Omental fat pad (tissue), 4 donors: Measurements from ENCODE around the gene ATXN7L1. TPM values are rescaled to one million over a fixed set of nuclear protein-coding genes. Genes with fewer than 3 reads are reported as not detected.

Source experiments
- ATAC-seq: fragments of 150-250 bp; one replicate; pipeline ENCODE4 v1.9.1; 2016; ENCODE audit warnings: mild to moderate bottlenecking, moderate library complexity; ENCODE audit not compliant: low FRiP score
- DNase-seq: peaks from one replicate; pipeline ENCODE4 v3.0.0-alpha.2; 2019; ENCODE audit warnings: low spot score
- CTCF ChIP-seq, 3 donors: fragments of 450-650 bp; IDR thresholded peaks; one replicate each; pipeline ENCODE4 v1.5.1; 2016 to 2017; ENCODE audit warnings: antibody characterized with exemption in 3 of 3, mild to moderate bottlenecking in 3 of 3, moderate library complexity in 2 of 3
- total RNA-seq, 4 donors: library from RNA; depleted of rRNA; stranded (reverse); fragments of >200 nt; gene quantifications; one replicate each; pipeline ENCODE4 v1.1.0, GENCODE V29; 2016

Gene ATXN7L1
- total RNA-seq, 4 donors from 2014 or later: 10.6 to 19.5 (median 12.2) TPM

- TF ChIP-seq CTCF (IDR thresholded peaks at IDR 0.05): no peak
- no peak for DNase-seq
- no peak for ATAC-seq
Measured at GRCh38 chr7:105647591-105647990, 228.8 kb downstream of the ATXN7L1 start.

GRCh38 chr7:105644937-105645336 is 231.5 kb downstream of the ATXN7L1 start:
- TF ChIP-seq CTCF (IDR thresholded peaks at IDR 0.05): no peak
- ATAC-seq (no peak), DNase-seq (no peak)

DNA sequence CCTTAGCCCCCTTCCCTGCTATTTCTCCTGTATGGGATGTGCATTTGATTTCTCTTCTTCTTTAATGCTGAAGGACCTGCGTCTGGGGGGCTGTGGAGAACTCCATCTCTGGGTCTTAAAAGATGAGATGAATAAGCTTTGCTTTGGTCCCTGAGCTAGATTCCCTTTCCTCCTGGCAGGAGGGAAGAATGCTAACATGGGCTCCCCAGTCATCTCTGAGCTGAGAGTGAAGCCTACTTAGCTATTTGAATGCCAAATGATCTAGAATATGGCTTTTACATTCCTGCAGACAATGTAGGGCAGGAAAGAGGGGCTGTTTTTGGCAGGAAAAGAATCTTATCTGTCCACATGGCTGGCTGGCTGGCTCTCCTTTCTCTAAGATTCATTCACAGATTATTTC is 232.5 kb downstream of the ATXN7L1 start:
- ATAC-seq: no peak
- TF ChIP-seq CTCF (IDR thresholded peaks at IDR 0.05): no peak
- DNase-seq: no peak

- DNase-seq (no peak), ATAC-seq (no peak)
- no peak for TF ChIP-seq CTCF (IDR thresholded peaks at IDR 0.05)
Measured at GRCh38 chr7:105643384-105643783, 233.0 kb downstream of the ATXN7L1 start.

DNA sequence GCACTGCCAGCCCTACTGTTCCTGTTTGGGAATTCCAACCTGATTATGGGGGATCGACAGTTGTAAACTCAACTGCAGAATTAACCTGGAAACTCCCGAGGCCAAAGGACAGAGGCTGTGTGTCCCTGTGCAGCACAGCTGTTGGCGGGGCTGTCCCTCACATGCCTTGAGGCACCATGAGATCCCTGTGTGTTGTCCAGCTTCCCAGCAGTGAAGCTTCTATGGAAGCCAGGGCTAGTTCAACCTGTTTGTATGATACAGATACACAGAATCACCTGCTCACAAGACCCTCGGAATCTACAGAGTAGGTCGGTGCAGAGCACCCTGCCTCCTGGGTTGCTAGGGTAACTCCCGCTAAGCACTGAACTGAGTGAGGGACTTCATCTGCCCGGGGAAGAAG is 234.1 kb downstream of the ATXN7L1 start:
- DNase-seq: no peak
- no peak for ATAC-seq
- no peak for TF ChIP-seq CTCF (IDR thresholded peaks at IDR 0.05)

DNA sequence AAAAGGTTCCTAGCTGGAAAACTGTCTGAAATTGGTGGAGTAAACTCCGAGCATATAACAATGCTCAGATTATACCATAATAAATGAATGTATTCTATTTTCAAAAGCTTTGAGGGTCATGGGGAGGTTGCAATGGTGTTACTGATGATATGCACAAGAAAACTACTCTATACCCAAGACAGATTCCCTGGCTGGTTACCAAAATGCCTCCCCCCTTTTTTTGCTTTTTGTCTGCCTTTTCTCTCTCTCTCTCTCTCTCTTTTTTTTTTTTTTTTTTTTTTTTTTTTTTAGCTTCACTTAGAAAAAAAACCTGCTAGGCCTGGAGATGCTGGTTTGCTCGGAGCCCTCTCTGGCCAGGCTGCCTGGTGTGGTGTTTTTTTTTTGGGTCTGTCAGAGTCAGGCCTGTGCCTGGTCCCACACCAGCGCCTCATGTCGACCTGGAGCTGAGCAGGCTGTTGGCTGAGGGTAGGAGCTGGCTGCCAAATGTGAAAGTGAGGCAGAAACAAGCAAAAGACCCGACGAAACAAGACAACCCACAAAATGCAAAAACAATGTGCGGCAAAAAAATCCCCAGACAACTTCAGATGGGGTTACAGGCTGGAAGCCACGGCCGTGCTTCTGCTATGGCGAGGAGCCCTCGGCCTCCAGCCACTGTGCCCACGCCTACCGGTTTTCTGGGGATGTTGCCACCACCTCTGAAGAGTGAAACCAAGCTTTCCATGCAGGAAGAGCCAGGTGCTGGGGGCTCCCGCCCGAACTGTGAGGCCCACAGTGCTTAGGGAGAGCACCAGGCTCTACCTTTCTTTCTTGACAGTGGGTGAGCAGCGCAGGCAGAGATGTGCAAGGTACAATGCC is 235.2 kb downstream of the ATXN7L1 start:
- no peak for TF ChIP-seq CTCF (IDR thresholded peaks at IDR 0.05)
- DNase-seq (no peak), ATAC-seq (no peak)
